Mucosa of stomach (tissue), 1 donor: ENCODE results near the gene CHST13.

Experiments
- H3K27me3 ChIP-seq: one replicate; pipeline ENCODE4 v1.7.0; 2013; ENCODE audit warnings: mild to moderate bottlenecking, low read length; ENCODE audit not compliant: control insufficient read depth, insufficient read depth
- H3K36me3 ChIP-seq: one replicate; pipeline ENCODE4 v1.7.0; 2013; ENCODE audit warnings: low read length; ENCODE audit not compliant: control insufficient read depth, insufficient read depth
- H3K4me1 ChIP-seq: one replicate; pipeline ENCODE4 v1.7.0; 2013; ENCODE audit warnings: mild to moderate bottlenecking, low read length; ENCODE audit not compliant: control insufficient read depth, insufficient read depth
- H3K4me3 ChIP-seq: one replicate; pipeline ENCODE4 v1.7.0; 2013; ENCODE audit warnings: low read length
- H3K9ac ChIP-seq: one replicate; pipeline ENCODE4 v1.7.0; 2013; ENCODE audit warnings: mild to moderate bottlenecking, low read length, moderate library complexity
- H3K9me3 ChIP-seq: one replicate; pipeline ENCODE4 v1.7.0; 2013; ENCODE audit warnings: mild to moderate bottlenecking, low read length, moderate library complexity; ENCODE audit not compliant: control insufficient read depth
- donor health status: Pancreatic carcinoma.

The CHST13 gene

GRCh38 chr3:126515066-126515706, 8.8 kb upstream of the CHST13 start:
- no peaks in the 10 kb centered on the region for H3K36me3 ChIP-seq
- peaks cover 3% of the 10 kb centered on the region for H3K27me3 ChIP-seq
- H3K4me3 ChIP-seq, result no peak overlapping the region
- H3K9ac ChIP-seq, result no peak overlapping the region
- no peaks in the 10 kb centered on the region for H3K9me3 ChIP-seq
- no peaks in the 10 kb centered on the region for H3K4me1 ChIP-seq

- Histone ChIP-seq H3K36me3 (no peaks in the 10 kb centered on the region), H3K4me3 (no peak overlapping the region), H3K4me1 (no peaks in the 10 kb centered on the region), H3K9me3 (no peaks in the 10 kb centered on the region), H3K9ac (no peak overlapping the region), H3K27me3 (peaks cover 3% of the 10 kb centered on the region)
These were observed 7.6 kb upstream of the CHST13 start for GRCh38 chr3:126516152-126516935.

GRCh38 chr3:126516936-126517290, 7.0 kb upstream of the CHST13 start:
- Histone ChIP-seq H3K27me3 (peaks cover 3% of the 10 kb centered on the region), H3K9me3 (no peaks in the 10 kb centered on the region), H3K36me3 (no peaks in the 10 kb centered on the region), H3K9ac (no peak overlapping the region), H3K4me1 (no peaks in the 10 kb centered on the region), H3K4me3 (no peak overlapping the region)

DNA sequence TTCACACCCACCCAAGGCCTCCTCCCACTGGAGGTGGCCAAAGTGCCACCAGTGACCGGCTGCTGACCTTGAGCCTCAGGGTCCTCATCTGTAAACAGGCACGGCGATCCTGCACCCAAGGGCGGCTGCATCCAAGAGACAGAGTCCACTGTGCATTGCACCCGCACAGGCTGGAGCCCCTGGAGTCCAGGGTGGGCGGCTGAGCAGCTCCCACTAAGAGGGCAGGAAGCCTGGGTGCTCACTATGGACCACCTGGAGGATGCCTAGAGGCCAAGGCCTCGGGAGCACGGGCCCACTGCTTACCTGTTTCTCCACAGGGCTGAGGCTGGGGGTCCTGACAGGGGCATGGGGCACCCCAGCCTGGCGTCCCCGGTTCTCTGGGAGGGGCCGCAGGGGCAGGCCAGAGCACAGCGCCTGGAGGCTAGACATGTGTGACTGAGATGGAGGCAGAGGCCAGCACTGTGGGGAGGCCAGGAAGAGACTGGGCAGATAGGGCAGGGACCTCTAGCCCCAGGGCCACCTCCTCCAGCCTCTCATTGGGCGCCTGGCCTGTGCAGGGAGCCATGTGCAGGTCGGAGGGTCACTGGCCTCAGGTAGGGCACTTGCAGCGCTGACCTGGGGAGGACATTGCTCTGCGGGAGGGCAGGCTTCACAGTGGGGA, 6.5 kb upstream of the CHST13 start, which contains the start of gene UROC1:
Gene UROC1 (minus strand): TSS at position 483 of the 661 bp plus-strand sequence. CDS start 54 bp downstream, at position 429.
- H3K4me1 ChIP-seq, result no peaks in the 10 kb centered on the region
- H3K9ac ChIP-seq, result no peak within 1 kb of the TSS
- H3K4me3 ChIP-seq, result no peak within 1 kb of the TSS
- H3K9me3 ChIP-seq, result no peaks in the 10 kb centered on the region
- H3K36me3 ChIP-seq, result no peaks in the 10 kb centered on the region
- peaks cover 3% of the 10 kb centered on the region for H3K27me3 ChIP-seq

- Histone ChIP-seq H3K4me1 (peaks cover 4% of the 10 kb centered on the region), H3K36me3 (no peaks in the 10 kb centered on the region), H3K9me3 (no peaks in the 10 kb centered on the region), H3K27me3 (peaks cover 6% of the 10 kb centered on the region), H3K9ac (no peak overlapping the region), H3K4me3 (no peak overlapping the region)
These were observed 5.8 kb upstream of the CHST13 start for GRCh38 chr3:126517986-126518778.

DNA sequence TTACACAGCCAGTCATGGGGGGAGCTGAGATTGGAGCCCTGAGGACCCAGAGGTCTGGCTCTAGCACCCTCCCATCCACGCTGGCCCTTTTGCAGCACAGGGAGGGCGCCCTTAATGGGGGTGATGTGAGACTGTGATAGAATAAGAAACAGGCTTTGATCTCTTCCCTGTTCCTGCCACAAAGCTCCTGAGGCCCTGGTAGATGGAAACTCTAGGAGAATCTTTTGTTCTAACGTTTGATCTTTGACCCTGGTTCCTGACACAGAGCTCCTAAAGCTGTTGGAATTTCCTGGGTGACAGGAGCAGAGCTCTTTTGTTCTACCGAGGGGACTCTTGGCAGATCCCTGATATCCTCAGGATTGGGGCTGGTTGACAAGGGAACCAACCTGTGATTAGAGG, 5.2 kb upstream of the CHST13 start:
- H3K4me3 ChIP-seq, result no peak overlapping the region
- no peaks in the 10 kb centered on the region for H3K9me3 ChIP-seq
- H3K4me1 ChIP-seq, result peaks cover 10% of the 10 kb centered on the region
- H3K36me3 ChIP-seq, result no peaks in the 10 kb centered on the region
- no peak overlapping the region for H3K9ac ChIP-seq
- peaks cover 12% of the 10 kb centered on the region for H3K27me3 ChIP-seq

DNA sequence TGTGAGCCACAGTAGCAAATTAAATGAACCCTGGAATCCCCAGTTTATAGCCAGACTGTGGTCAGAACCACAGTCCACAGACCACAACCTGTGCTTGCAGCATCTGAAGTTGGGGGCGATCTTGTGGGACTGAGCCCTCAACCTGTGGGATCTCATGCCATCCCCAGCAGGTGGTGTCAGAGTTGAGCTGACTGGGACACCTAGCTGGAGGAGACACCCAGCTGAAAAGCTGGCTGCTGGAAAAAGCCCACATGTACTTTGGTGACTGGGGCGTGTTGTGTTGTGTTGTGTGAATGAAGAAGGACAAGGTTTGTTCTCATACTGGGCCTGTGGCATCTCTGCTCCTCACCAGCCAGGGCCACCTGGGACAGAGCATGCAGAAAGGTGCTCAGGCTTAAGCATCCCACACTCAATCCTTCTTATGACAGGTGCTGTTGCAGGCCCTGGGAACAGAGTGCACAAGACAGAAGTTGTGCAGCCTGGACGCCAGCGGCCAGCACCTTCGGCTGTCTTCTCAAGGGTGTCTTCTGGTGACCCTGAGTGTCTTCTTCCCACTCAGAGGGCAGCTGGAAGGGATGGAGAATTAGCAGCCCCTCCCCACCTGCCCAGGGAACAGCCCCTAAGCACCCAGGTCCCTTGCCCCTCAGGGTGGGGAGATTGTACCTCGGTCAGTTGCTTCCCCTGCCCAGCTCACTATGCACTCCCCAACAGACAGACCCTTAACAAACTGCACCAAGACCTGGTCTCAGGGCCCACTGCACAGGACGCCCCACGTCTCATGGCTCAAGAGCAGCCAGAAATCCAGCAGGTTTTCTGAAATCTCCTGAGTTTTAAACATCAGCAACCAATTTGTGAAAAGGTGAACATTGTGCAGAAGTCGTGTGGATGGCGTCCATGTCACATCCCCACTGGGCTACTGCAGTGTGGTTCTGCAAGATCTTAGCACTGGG, 4.2 kb upstream of the CHST13 start:
- Histone ChIP-seq H3K27me3 (peaks cover 20% of the 10 kb centered on the region), H3K36me3 (no peaks in the 10 kb centered on the region), H3K9ac (no peak overlapping the region), H3K4me1 (peaks cover 19% of the 10 kb centered on the region), H3K9me3 (no peaks in the 10 kb centered on the region), H3K4me3 (no peak overlapping the region)

DNA sequence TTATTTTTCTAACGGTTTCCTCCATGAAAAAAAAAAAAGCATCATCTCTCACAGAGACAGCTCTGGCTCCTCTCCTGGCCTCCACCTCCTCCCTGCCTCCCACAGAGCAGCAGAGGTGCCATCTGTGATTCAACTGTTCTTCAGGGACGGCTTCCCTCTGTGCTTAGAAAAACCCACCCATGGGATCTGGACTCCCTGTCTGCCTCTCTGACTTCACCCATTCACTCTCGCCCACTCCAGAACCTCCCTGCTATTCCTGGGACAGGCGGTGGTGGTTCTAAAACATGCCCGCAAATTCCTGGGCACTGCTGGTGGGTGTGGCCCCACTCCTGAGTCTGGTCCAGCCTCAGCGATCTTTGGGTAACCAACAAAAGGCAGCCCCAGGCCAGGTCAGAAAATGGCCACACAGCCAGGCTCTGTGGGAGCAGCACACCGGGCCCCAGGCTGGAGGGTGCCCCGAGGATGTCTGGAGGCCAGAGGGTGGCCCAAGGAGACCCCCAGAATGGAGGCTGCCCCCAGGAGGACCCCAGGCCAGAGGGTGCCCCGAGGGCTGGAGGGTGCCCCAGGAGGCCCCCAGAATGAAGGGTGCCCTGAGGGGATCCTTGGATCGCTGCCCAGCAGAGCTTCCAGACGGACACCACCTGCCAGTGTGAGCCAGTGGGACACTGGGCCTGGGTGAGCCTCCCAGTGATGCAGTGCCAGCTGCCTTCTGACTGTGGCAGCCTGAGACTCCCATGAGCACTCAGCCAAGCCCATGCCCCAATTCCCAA, 2.6 kb upstream of the CHST13 start:
- no peak overlapping the region for H3K9ac ChIP-seq
- H3K27me3 ChIP-seq, result peaks cover 22% of the 10 kb centered on the region
- H3K4me3 ChIP-seq, result no peak overlapping the region
- H3K9me3 ChIP-seq, result no peaks in the 10 kb centered on the region
- peaks cover 26% of the 10 kb centered on the region for H3K4me1 ChIP-seq
- no peaks in the 10 kb centered on the region for H3K36me3 ChIP-seq

GRCh38 chr3:126522363-126522788, 1.6 kb upstream of the CHST13 start:
- no peaks in the 10 kb centered on the region for H3K9me3 ChIP-seq
- peaks cover 26% of the 10 kb centered on the region for H3K4me1 ChIP-seq
- H3K36me3 ChIP-seq, result no peaks in the 10 kb centered on the region
- no peak overlapping the region for H3K4me3 ChIP-seq
- H3K27me3 ChIP-seq, result peaks cover 22% of the 10 kb centered on the region
- H3K9ac ChIP-seq, result no peak overlapping the region

DNA sequence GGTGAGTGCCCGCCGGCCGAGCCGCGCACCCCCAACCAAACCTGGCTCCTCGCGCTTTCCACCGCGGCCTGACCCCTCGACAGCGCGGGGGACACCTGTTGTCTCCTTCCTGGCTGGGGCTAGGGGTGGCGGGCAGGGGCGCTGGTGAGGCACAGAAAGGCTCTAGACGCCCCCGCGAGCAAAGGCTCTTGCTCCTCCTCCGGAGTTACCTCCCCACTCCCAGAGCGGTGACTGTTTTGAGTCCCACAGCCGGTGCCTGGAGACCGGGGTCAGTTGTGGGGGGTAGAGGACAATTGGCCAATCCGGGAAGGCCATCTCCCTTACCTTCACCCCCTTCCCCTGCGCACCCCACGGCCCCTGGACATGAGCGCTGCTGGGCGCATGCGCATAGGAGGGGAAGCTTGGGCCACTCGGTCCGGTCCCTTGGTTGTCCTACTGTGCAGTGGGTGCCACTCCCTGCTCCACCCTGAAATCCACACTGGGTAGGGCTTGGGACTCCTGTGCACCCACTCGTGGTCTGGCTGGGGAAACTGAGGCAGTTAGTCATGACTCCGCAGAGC, 554 bp downstream of the CHST13 start:
- Histone ChIP-seq H3K9ac (peak overlapping the region; percentile 37), H3K27me3 (peaks cover 22% of the 10 kb centered on the region), H3K4me3 (peak overlapping the region; percentile 71), H3K36me3 (no peaks in the 10 kb centered on the region), H3K9me3 (no peaks in the 10 kb centered on the region), H3K4me1 (peaks cover 26% of the 10 kb centered on the region)
